Ectodermal cell (in vitro differentiated cells): Measurements from ENCODE around the gene HSPA8.

ENCODE experiments used
- H3K27ac ChIP-seq: 2 replicates; pipeline ENCODE4 v1.7.0; 2013; ENCODE audit warnings: mild to moderate bottlenecking, low read depth, low read length; ENCODE audit not compliant: insufficient read depth, poor library complexity, severe bottlenecking
- H3K27me3 ChIP-seq: 2 replicates; pipeline ENCODE4 v1.7.0; 2013; ENCODE audit warnings: mild to moderate bottlenecking, low read length; ENCODE audit not compliant: insufficient read depth, control insufficient read depth, poor library complexity, severe bottlenecking
- H3K36me3 ChIP-seq: one replicate; pipeline ENCODE4 v1.7.0; 2013; ENCODE audit warnings: low read length; ENCODE audit not compliant: control insufficient read depth, insufficient read depth
- H3K4me1 ChIP-seq: one replicate; pipeline ENCODE4 v1.7.0; 2013; ENCODE audit warnings: low read length; ENCODE audit not compliant: control insufficient read depth, insufficient read depth
- H3K4me3 ChIP-seq: 2 replicates; pipeline ENCODE4 v1.7.0; 2013; ENCODE audit warnings: low read depth, low read length, control low read depth; ENCODE audit not compliant: insufficient read depth
- H3K9me3 ChIP-seq: 2 replicates; pipeline ENCODE4 v1.7.0; 2013; ENCODE audit warnings: mild to moderate bottlenecking, low read length, moderate library complexity; ENCODE audit not compliant: control insufficient read depth
- WGBS, 2 experiments: methylation state at CpG; one replicate each; pipeline ENCODE4 v1.1.7; 2013; ENCODE audit warnings: missing lambda C conversion rate in 2 of 2; 5-methylcytosine and 5-hydroxymethylcytosine counted together

The HSPA8 gene

GRCh38 chr11:123018702-123019101 lies 43.2 kb downstream of the HSPA8 start:
- H3K4me1 ChIP-seq: no peaks in the 10 kb centered on the region
- WGBS, 2 experiments: 88% methylated on average over 9 of the region's 9 CpGs
- no peak overlapping the region for H3K27ac ChIP-seq
- no peaks in the 10 kb centered on the region for H3K36me3 ChIP-seq
- no peaks in the 10 kb centered on the region for H3K9me3 ChIP-seq
- no peak overlapping the region for H3K4me3 ChIP-seq
- no peaks in the 10 kb centered on the region for H3K27me3 ChIP-seq

DNA sequence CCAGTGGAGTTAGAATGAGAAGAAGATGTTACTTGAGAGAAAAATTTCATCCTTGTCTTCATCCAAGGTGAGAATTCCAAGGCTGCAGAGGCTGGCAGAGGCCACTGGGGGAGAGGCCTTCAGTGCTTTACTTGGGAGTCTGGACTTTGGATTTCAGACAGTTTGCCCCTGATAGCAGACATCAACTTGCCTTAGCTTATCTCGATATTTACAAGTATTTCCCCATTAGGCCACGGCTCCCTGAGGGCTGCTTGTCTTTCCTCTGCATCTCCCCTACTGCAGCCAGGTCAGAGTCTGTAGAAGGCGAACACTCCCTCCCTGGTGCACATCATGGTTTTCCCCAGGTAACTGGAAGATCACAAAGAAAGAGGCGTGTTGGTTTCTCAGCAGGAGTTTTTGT lies 50.4 kb downstream of the HSPA8 start:
- WGBS, 2 experiments: 76 to 79% methylated on average over 4 of the region's 4 CpGs

More for the DNA sequence above, 50.4 kb downstream of the HSPA8 start:
- Histone ChIP-seq H3K36me3 (no peaks in the 10 kb centered on the region), H3K4me3 (no peak overlapping the region), H3K27ac (no peak overlapping the region), H3K9me3 (no peaks in the 10 kb centered on the region), H3K4me1 (no peaks in the 10 kb centered on the region), H3K27me3 (no peaks in the 10 kb centered on the region)
